LHCN-M2 (cell line): ENCODE measurements around the gene MED12. TPM values are rescaled to one million over a fixed set of nuclear protein-coding genes. Genes with fewer than 3 reads are reported as not detected.

Experiments
- total RNA-seq: library from RNA; depleted of rRNA; stranded (reverse); fragments of >200 nt; gene quantifications from 2 replicates; pipeline ENCODE4 v1.2.3, GENCODE V29; 2014; rRNA removed

MED12 gene
- total RNA-seq, 1 experiment from 2014 or later, result 21.3 TPM

Other genes with a start within 250 kb of the MED12 start
- gene TEX11, start 209.9 kb upstream of the MED12 start, total RNA-seq, result not detected in 2 replicates
- gene SLC7A3, start 187.5 kb upstream of the MED12 start, total RNA-seq, result 0.11 TPM in 1 of 2 replicates, not detected in the other
- gene SNX12, start 50.3 kb upstream of the MED12 start, total RNA-seq, result 72.2 and 88.6 TPM in 2 replicates
- 0.77 and 2.2 TPM in 2 replicates for gene FOXO4, start 22.7 kb upstream of the MED12 start, total RNA-seq
- not detected in 2 replicates for gene CXorf65, start 11.9 kb upstream of the MED12 start, total RNA-seq
- gene IL2RG, start 7.0 kb upstream of the MED12 start, total RNA-seq, result not detected in 2 replicates
- gene NLGN3, start 26.2 kb downstream of the MED12 start, total RNA-seq, result 0.06 and 0.23 TPM in 2 replicates
- not detected in 2 replicates for gene GJB1, start 104.6 kb downstream of the MED12 start, total RNA-seq
- 20.8 and 21.9 TPM in 2 replicates for gene ZMYM3, start 135.5 kb downstream of the MED12 start, total RNA-seq
- gene NONO, start 165.0 kb downstream of the MED12 start, total RNA-seq, result 393 and 463 TPM in 2 replicates
- gene ITGB1BP2, start 183.2 kb downstream of the MED12 start, total RNA-seq, result 1.6 and 1.9 TPM in 2 replicates
- gene TAF1, start 247.8 kb downstream of the MED12 start, total RNA-seq, result 13.0 and 17.1 TPM in 2 replicates